WTC11 (cell line): ENCODE measurements around the gene AMOTL1. TPM values are rescaled to one million over a fixed set of nuclear protein-coding genes. Genes with fewer than 3 reads are reported as not detected.

Source experiments
- ATAC-seq: fragments of 200-7000 bp; cut with Tn5 transposase; 2 replicates; pipeline ENCODE4 v1.10.0; 2021; ENCODE audit warnings: mild to moderate bottlenecking, moderate library complexity
- CTCF ChIA-PET: fragments of 300-600 bp; sonication (Branson Sonifier 250); formaldehyde crosslinking; loops from one replicate; lab custom pipeline; 2021; ENCODE audit warnings: antibody characterized with exemption; lab: Charles Lee
- POLR2A ChIA-PET: fragments of 350-600 bp; sonication (Branson Sonifier 250); formaldehyde crosslinking; loops from one replicate; lab custom pipeline; 2021; ENCODE audit warnings: antibody characterized with exemption; lab: Charles Lee
- DNase-seq: peaks from one replicate; pipeline ENCODE4 v3.0.0; 2021; ENCODE audit warnings: low spot score
- H3K27ac Mint-ChIP-seq: 2 replicates; pipeline ENCODE4 v1.8.0; 2021; ENCODE audit warnings: mixed read lengths
- H3K27me3 Mint-ChIP-seq: 2 replicates; pipeline ENCODE4 v1.8.0; 2021; ENCODE audit warnings: low read depth, mild to moderate bottlenecking, moderate library complexity, mixed read lengths
- H3K36me3 Mint-ChIP-seq: 2 replicates; pipeline ENCODE4 v1.8.0; 2021; ENCODE audit warnings: mixed read lengths
- H3K4me1 Mint-ChIP-seq: 2 replicates; pipeline ENCODE4 v1.8.0; 2022; ENCODE audit warnings: mixed read lengths
- H3K4me3 Mint-ChIP-seq: 2 replicates; pipeline ENCODE4 v1.8.0; 2021; ENCODE audit warnings: mild to moderate bottlenecking, moderate library complexity, mixed read lengths
- H3K9me3 Mint-ChIP-seq: 2 replicates; pipeline ENCODE4 v1.8.0; 2021; ENCODE audit warnings: mixed read lengths
- AR ChIP-seq: fragments of 250-450 bp; sonication (Bioruptor Pico); IDR thresholded peaks from 2 replicates; pipeline ENCODE4 v1.9.0; 2021; ENCODE audit warnings: mild to moderate bottlenecking
- ATF3 ChIP-seq: sonication (generic); formaldehyde crosslinking; conservative IDR thresholded peaks from 2 replicates; pipeline ENCODE4 v1.8.1; 2022; ENCODE audit warnings: mild to moderate bottlenecking, missing genetic modification reagents
- CREB1 ChIP-seq: sonication (generic); formaldehyde crosslinking; IDR thresholded peaks from 2 replicates; pipeline ENCODE4 v1.8.0; 2023; ENCODE audit warnings: mild to moderate bottlenecking, missing genetic modification reagents
- CTCF ChIP-seq: fragments of 200-600 bp; IDR thresholded peaks from 2 replicates; pipeline ENCODE4 v1.8.0; 2022; ENCODE audit warnings: antibody characterized with exemption
- E2F1 ChIP-seq: sonication (generic); formaldehyde crosslinking; IDR thresholded peaks from 2 replicates; pipeline ENCODE4 v1.8.0; 2022; ENCODE audit warnings: mild to moderate bottlenecking, missing genetic modification reagents
- E2F4 ChIP-seq: sonication (generic); formaldehyde crosslinking; IDR thresholded peaks from 2 replicates; pipeline ENCODE4 v1.8.1; 2022; ENCODE audit warnings: low read depth, mild to moderate bottlenecking, moderate library complexity, missing genetic modification reagents, borderline replicate concordance
- E2F5 ChIP-seq: sonication (generic); formaldehyde crosslinking; IDR thresholded peaks from 2 replicates; pipeline ENCODE4 v1.8.1; 2022; ENCODE audit warnings: mild to moderate bottlenecking, moderate library complexity, missing genetic modification reagents
- EMX1 ChIP-seq: fragments of 250-450 bp; sonication (Bioruptor Pico); IDR thresholded peaks from 2 replicates; pipeline ENCODE4 v1.8.0; 2021; ENCODE audit warnings: mild to moderate bottlenecking
- ETV6 ChIP-seq: sonication (generic); formaldehyde crosslinking; IDR thresholded peaks from 2 replicates; pipeline ENCODE4 v1.8.1; 2022; ENCODE audit warnings: mild to moderate bottlenecking, missing genetic modification reagents
- FOXJ3 ChIP-seq: sonication (generic); formaldehyde crosslinking; IDR thresholded peaks from 2 replicates; pipeline ENCODE4 v1.9.0; 2021; ENCODE audit warnings: missing genetic modification reagents, mild to moderate bottlenecking, borderline replicate concordance
- FOXP1 ChIP-seq: sonication (generic); formaldehyde crosslinking; IDR thresholded peaks from 2 replicates; pipeline ENCODE4 v1.8.0; 2022; ENCODE audit warnings: missing genetic modification reagents, mild to moderate bottlenecking, moderate library complexity, borderline replicate concordance
- FOXP4 ChIP-seq: sonication (generic); formaldehyde crosslinking; IDR thresholded peaks from 2 replicates; pipeline ENCODE4 v1.8.0; 2022; ENCODE audit warnings: mild to moderate bottlenecking, missing genetic modification reagents
- IRF1 ChIP-seq: sonication (generic); formaldehyde crosslinking; IDR thresholded peaks from 2 replicates; pipeline ENCODE4 v1.8.0; 2023; ENCODE audit warnings: missing genetic modification reagents
- MXD4 ChIP-seq: fragments of 250-450 bp; sonication (Bioruptor Pico); IDR thresholded peaks from 2 replicates; pipeline ENCODE4 v1.8.0; 2021; ENCODE audit warnings: mild to moderate bottlenecking, moderate library complexity, borderline replicate concordance
- NR3C1 ChIP-seq: sonication (generic); formaldehyde crosslinking; conservative IDR thresholded peaks from 2 replicates; pipeline ENCODE4 v1.8.1; 2023; ENCODE audit warnings: low read depth, mild to moderate bottlenecking, missing genetic modification reagents
- RORB ChIP-seq: fragments of 250-450 bp; sonication (Bioruptor Pico); IDR thresholded peaks from 2 replicates; pipeline ENCODE4 v1.9.0; 2021; ENCODE audit warnings: mild to moderate bottlenecking
- SP1 ChIP-seq: sonication (generic); formaldehyde crosslinking; conservative IDR thresholded peaks from 2 replicates; pipeline ENCODE4 v1.8.1; 2022; ENCODE audit warnings: missing genetic modification reagents
- TEAD1 ChIP-seq: sonication (generic); formaldehyde crosslinking; IDR thresholded peaks from 2 replicates; pipeline ENCODE4 v1.8.0; 2022; ENCODE audit warnings: mild to moderate bottlenecking, missing genetic modification reagents
- TP53 ChIP-seq: sonication (generic); formaldehyde crosslinking; IDR thresholded peaks from 2 replicates; pipeline ENCODE4 v1.8.1; 2023; ENCODE audit warnings: mild to moderate bottlenecking, missing genetic modification reagents
- ZBTB43 ChIP-seq: sonication (generic); formaldehyde crosslinking; IDR thresholded peaks from 2 replicates; pipeline ENCODE4 v1.8.1; 2023; ENCODE audit warnings: mild to moderate bottlenecking, missing genetic modification reagents
- ZNF121 ChIP-seq: sonication (generic); formaldehyde crosslinking; IDR thresholded peaks from 2 replicates; pipeline ENCODE4 v1.8.0; 2023; ENCODE audit warnings: missing genetic modification reagents
- ZNF232 ChIP-seq: sonication (generic); formaldehyde crosslinking; IDR thresholded peaks from 2 replicates; pipeline ENCODE4 v1.8.0; 2022; ENCODE audit warnings: mild to moderate bottlenecking, missing genetic modification reagents
- total RNA-seq: library from RNA; stranded (reverse); gene quantifications from 3 replicates; pipeline ENCODE4 v1.2.3, GENCODE V29; 2021

AMOTL1 gene
- total RNA-seq, 1 experiment from 2014 or later = 39.8 TPM

GRCh38 chr11:94885581-94885980 lies 117.4 kb downstream of the AMOTL1 start:
- DNase-seq (no peak), ATAC-seq (no peak)
- TF ChIP-seq NR3C1 (CRISPR knock-in tag) = no peak
- no peak for TF ChIP-seq EMX1 (CRISPR knock-in tag)
- TF ChIP-seq MXD4 (CRISPR knock-in tag) = no peak
- TF ChIP-seq TEAD1 (CRISPR knock-in tag) = no peak
- no peak for TF ChIP-seq E2F5 (CRISPR knock-in tag)
- no peak for TF ChIP-seq IRF1
- no peak for TF ChIP-seq SP1 (CRISPR knock-in tag)
- TF ChIP-seq TP53 = no peak
- no peak for TF ChIP-seq ZBTB43 (CRISPR knock-in tag)
- TF ChIP-seq ATF3 (CRISPR knock-in tag) = no peak
- no peak for TF ChIP-seq ZNF121
- no peak for TF ChIP-seq FOXP1 (CRISPR knock-in tag)
- TF ChIP-seq RORB (CRISPR knock-in tag) = no peak
- Mint-ChIP-seq H3K9me3 (peaks cover 34% of the 10 kb centered on the region), H3K36me3 (peaks cover 16% of the 10 kb centered on the region), H3K4me3 (no peak overlapping the region), H3K27me3 (no peaks in the 10 kb centered on the region; the same call in 1 of the 2 replicates), H3K4me1 (peaks cover 6% of the 10 kb centered on the region; the same call in 1 of the 2 replicates), H3K27ac (no peak overlapping the region)
- ChIA-PET CTCF (interaction anchor here (1.1 kb wide), 1 partner anchor 12 kb away, joined by 5 read pairs; no protein-coding TSS in a partner anchor), POLR2A (no interaction called here)

- Mint-ChIP-seq H3K9me3 (peaks cover 36% of the 10 kb centered on the region), H3K36me3 (peaks cover 16% of the 10 kb centered on the region), H3K27me3 (no peaks in the 10 kb centered on the region; the same call in 1 of the 2 replicates), H3K27ac (no peak overlapping the region), H3K4me3 (no peak overlapping the region), H3K4me1 (peaks cover 6% of the 10 kb centered on the region; the same call in 1 of the 2 replicates)
- DNase-seq (no peak), ATAC-seq (no peak)
- CTCF ChIA-PET = no interaction called here
- POLR2A ChIA-PET = no interaction called here
- TF ChIP-seq EMX1 (CRISPR knock-in tag) (no peak), E2F1 (CRISPR knock-in tag) (no peak), ZNF232 (CRISPR knock-in tag) (no peak), AR (CRISPR knock-in tag) (no peak), FOXJ3 (CRISPR knock-in tag) (no peak), ETV6 (CRISPR knock-in tag) (no peak), NR3C1 (CRISPR knock-in tag) (no peak), FOXP4 (CRISPR knock-in tag) (no peak), CTCF (no peak), CREB1 (no peak), ZBTB43 (CRISPR knock-in tag) (no peak), E2F4 (CRISPR knock-in tag) (no peak)
Measured at GRCh38 chr11:94888204-94888603, 120.0 kb downstream of the AMOTL1 start.
